ENCODE data around the gene BEAN1.

The BEAN1 gene

GRCh38 chr16:66395806-66396555 lies 31.1 kb upstream of the BEAN1 start:
- DNase-seq: no peak

GRCh38 chr16:66397736-66398433 lies 29.2 kb upstream of the BEAN1 start:
- no peak for DNase-seq

GRCh38 chr16:66399031-66399430 lies 28.1 kb upstream of the BEAN1 start:
- no peak for DNase-seq

DNA sequence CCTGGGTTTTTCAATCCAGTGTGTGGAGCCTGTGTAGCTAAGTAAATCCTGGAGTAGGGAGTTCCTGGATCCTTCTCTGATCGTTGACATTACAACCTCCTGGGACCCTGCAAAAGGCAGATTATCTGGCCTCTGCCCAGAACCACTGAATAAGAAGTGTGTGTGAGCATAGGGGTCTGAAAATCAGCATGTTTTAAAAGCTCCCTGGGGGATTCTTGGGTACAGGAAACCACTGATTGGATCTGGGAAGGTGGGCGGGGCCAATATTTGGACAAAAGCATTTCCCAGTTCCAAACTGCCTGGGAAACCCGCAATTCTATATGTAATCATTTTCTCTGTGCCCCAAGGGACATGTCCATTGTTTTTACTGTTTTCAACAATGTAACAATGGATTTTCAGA lies 27.2 kb upstream of the BEAN1 start:
- no peak for DNase-seq

- DNase-seq: no peak
These were observed 26.4 kb upstream of the BEAN1 start for GRCh38 chr16:66400503-66401380.

DNA sequence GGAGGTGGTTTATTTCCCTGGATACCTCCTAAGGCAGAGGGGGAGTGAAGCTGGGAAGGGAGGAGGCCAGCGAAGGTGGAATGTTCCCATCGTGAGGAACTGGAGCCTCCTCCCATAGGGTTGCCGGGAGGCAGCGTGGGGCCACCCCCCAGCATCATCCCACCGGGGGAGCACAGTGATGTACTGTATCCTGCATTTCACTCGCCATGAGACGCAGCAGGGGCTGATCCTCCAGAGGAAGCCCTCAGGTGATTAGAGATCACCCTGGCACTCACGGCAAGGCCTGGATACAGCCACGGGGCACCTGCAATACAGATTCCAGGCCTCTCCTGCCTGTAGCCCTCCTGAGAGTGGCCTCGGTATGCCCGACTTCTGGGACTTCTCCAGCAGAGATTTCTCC lies 25.5 kb upstream of the BEAN1 start:
- DNase-seq: no peak

DNA sequence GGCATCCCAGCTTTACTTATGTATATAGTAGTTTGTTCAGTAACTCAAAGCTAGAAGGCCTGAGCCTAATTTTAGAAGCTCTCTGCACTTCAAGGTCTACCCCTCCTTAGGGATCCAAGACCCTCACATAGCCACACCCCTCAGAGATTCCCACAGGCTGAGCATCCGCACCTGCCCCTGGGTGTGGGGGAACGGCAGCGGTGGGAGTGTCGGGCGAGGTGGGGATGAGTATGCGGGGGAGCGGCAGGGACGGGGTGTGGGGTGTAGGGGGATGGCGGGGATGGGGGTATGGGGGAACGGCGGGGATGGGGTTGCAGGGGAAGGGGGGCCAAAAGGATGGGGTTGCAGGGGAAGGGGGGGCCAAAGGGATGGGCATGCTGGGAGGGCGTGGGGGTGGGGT lies 24.9 kb upstream of the BEAN1 start:
- no peak for DNase-seq

GRCh38 chr16:66402591-66403230 lies 24.4 kb upstream of the BEAN1 start:
- no peak for DNase-seq

GRCh38 chr16:66403531-66404145 lies 23.5 kb upstream of the BEAN1 start:
- DNase-seq: no peak

- no peak for DNase-seq
These were observed 21.9 kb upstream of the BEAN1 start for GRCh38 chr16:66405057-66405783.

- peak; percentile 93 to 94 for DNase-seq
These were observed 20.4 kb upstream of the BEAN1 start for GRCh38 chr16:66406534-66407221.

DNA sequence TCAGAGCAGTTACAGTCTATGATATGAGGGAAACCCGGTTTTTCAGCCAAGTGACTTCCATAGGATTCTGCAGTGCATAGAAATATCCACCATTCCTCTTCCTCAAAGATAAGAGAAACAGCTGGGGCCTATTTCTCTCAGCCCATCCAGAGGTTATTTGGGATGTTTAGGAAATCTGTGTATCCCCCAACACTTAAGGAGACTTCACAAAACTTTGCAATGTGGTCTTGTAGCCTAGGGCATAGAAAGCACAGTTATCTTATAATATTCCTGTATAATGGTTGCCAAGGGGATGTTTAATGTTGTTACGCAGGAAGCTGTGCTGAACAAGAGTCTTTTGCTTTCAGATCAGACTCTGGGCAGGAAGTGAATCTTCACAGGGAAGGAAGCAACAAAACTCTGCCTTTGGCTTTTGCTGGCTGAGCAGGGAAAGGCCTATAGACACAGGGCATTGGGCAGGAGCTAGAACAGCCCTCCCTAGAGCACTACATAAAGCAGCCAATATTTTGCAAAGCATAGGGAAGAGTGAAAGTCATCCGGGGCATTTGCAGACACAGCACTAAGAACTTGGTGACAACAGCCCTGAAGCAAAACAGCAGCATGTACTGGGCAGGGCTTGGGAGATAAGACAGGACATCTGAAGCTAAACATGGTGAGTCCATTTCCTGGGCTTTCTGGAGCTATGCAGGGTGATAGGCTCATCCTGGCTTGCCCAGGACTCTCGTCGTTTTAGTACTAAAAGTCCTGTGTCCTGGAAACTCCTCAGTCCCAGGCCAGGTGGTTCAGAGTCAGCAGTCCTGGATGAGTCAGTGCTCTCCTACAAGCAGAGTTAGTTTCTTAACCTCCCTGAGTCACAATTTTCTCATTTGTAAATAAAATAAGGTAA lies 18.7 kb upstream of the BEAN1 start:
- peak; percentile 28 to 43 for DNase-seq

- DNase-seq: no peak
These were observed 17.9 kb upstream of the BEAN1 start for GRCh38 chr16:66409156-66409555.

DNA sequence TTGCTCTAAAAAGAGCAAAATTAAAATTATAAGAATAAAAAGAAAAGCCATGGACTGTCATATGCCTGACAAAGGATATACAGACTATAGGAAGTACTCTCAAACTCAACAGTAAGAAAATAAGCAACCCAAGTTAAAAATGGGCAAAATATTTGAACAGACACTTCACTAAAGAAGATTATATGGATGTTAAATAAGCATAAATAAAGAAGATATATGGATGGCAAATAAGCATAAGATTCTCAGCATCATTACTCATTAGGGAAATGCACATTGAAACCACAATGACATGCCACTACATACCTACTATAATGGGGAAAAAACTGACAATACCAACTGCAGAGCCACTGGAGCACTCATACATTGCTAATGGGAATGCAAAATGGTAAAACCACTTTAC lies 14.9 kb upstream of the BEAN1 start:
- DNase-seq: no peak

DNA sequence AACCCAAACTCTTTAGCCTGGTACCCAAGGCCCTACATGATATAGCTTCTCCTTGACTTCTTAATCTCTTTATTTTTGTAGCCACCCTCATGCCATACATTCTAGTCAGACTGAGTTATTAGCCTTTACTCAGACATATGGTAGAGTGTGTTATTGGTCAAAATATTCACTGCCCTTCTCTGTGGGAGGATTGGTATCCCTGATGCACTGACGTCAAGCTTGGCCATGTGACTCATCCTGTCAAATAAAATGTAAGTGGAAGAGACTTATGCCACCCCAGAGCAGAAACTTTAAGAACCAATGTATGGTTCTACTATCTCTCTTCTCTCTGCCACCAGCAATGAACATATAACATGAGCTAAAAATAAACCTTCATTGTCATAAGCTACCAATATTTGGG lies 12.2 kb upstream of the BEAN1 start:
- DNase-seq: no peak

GRCh38 chr16:66416136-66416535 lies 11.0 kb upstream of the BEAN1 start:
- no peak for DNase-seq

GRCh38 chr16:66416939-66417700 lies 10.0 kb upstream of the BEAN1 start:
- DNase-seq: no peak

DNA sequence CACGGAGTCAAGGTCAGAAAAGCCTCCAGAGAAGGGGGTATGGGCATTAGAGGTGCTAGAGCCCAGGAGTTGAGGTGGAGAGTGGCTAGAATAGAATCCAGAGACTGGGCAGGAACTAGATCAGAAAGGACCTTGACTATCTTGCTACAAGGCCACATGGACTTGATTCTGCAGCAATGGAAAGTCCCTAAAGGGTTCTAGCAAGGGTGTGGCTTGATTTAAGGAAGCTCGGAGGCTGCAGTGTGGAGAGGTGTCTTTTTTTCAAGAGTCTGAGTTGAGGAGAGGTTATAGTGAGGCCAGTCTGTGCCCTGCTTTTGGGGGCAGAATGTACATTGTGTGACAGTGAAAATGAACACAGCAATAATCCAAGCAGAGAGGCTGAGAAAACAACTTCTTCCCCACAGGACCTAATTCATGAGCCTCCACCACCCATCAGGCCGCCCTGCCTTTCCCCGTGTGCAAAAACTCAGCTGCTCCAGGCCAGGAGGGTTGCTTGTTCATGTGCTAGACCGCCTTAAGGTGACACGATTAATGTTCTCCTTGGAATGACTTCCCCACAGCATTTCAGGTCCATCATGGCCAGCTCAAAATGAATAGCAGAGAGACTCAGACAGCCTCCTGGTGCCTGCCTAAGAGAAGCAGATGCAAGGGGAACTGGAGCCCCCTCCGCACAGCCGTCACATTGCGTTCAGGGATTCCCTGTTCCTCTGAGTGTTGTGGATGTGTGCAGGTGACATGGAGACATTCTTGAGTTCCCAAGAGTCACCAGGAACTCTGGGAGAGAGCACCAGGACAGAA lies 8.7 kb upstream of the BEAN1 start:
- DNase-seq: no peak

- no peak for DNase-seq
These were observed 7.6 kb upstream of the BEAN1 start for GRCh38 chr16:66419527-66419926.

All from activated CD4-positive, alpha-beta T cell treated with anti-CD3 and anti-CD28 coated beads, Interleukin-2, amount 50 U/mL, for 48 hours (primary cell).